ENCODE results near the gene SH3PXD2A.

GRCh38 chr10:103602028-103602851 is 253.1 kb downstream of the SH3PXD2A start:
- TF ChIP-seq, protein P1, sequence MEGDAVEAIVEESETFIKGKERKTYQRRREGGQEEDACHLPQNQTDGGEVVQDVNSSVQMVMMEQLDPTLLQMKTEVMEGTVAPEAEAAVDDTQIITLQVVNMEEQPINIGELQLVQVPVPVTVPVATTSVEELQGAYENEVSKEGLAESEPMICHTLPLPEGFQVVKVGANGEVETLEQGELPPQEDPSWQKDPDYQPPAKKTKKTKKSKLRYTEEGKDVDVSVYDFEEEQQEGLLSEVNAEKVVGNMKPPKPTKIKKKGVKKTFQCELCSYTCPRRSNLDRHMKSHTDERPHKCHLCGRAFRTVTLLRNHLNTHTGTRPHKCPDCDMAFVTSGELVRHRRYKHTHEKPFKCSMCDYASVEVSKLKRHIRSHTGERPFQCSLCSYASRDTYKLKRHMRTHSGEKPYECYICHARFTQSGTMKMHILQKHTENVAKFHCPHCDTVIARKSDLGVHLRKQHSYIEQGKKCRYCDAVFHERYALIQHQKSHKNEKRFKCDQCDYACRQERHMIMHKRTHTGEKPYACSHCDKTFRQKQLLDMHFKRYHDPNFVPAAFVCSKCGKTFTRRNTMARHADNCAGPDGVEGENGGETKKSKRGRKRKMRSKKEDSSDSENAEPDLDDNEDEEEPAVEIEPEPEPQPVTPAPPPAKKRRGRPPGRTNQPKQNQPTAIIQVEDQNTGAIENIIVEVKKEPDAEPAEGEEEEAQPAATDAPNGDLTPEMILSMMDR (IDR thresholded peaks at IDR 0.05 in 8 of 11, conservative IDR thresholded peaks at IDR 0.05 in 3 of 11) = no peak
- peak in 1 of 3 donors; percentile 36 for TF ChIP-seq POLR2AphosphoS5 (IDR thresholded peaks at IDR 0.05)
